Measurements from ENCODE around the gene MYO1E. TPM values are rescaled to one million over a fixed set of nuclear protein-coding genes. Genes with fewer than 3 reads are reported as not detected.
"Not testable (repeated sequence)": the region's sequence is repeated elsewhere in the genome, so short reads cannot be mapped to it uniquely, and the experiment has no call there.

The MYO1E gene
- total RNA-seq, 1 donor from 2014 or later = 71.3 TPM

GRCh38 chr15:59140422-59141226 is 232.0 kb downstream of the MYO1E start:
- H3K36me3 Mint-ChIP-seq (ENCODE audit: low read depth) = peaks cover 61% of the 10 kb centered on the region
- H3K27ac Mint-ChIP-seq = peak overlapping the region; percentile 16
- intact Hi-C loops (cut with micrococcal nuclease) = no loop called here
- DNase-seq (ENCODE audit: low spot score) = no peak
- no peaks in the 10 kb centered on the region for H3K27me3 Mint-ChIP-seq (ENCODE audit: low read depth)
- H3K9me3 Mint-ChIP-seq = no peaks in the 10 kb centered on the region
- no peak overlapping the region for H3K4me3 Mint-ChIP-seq (ENCODE audit: low read depth)
- H3K4me1 Mint-ChIP-seq (ENCODE audit: low read depth) = peaks cover 26% of the 10 kb centered on the region

GRCh38 chr15:59138243-59138642 is 234.4 kb downstream of the MYO1E start:
- Mint-ChIP-seq H3K4me3 (ENCODE audit: low read depth) (no peak overlapping the region), H3K27me3 (ENCODE audit: low read depth) (no peaks in the 10 kb centered on the region), H3K36me3 (ENCODE audit: low read depth) (peaks cover 69% of the 10 kb centered on the region), H3K27ac (peak overlapping the region; percentile 75), H3K4me1 (ENCODE audit: low read depth) (peaks cover 26% of the 10 kb centered on the region), H3K9me3 (no peaks in the 10 kb centered on the region)
- intact Hi-C loops (cut with micrococcal nuclease) = loop anchor here (10.0 kb wide), 1 partner anchor 153 kb away; the partner anchor contains the start of gene RNF111
- DNase-seq (ENCODE audit: low spot score) = peak; percentile 48

- H3K9me3 Mint-ChIP-seq = no peaks in the 10 kb centered on the region
- H3K4me3 Mint-ChIP-seq (ENCODE audit: low read depth) = no peak overlapping the region
- H3K27ac Mint-ChIP-seq = peak overlapping the region; percentile 75
- intact Hi-C loops (cut with micrococcal nuclease) = loop anchor here (10.0 kb wide), 1 partner anchor 153 kb away; the partner anchor contains the start of gene RNF111
- DNase-seq (ENCODE audit: low spot score) = no peak
- H3K4me1 Mint-ChIP-seq (ENCODE audit: low read depth) = peaks cover 26% of the 10 kb centered on the region
- no peaks in the 10 kb centered on the region for H3K27me3 Mint-ChIP-seq (ENCODE audit: low read depth)
- H3K36me3 Mint-ChIP-seq (ENCODE audit: low read depth) = peaks cover 70% of the 10 kb centered on the region
These were observed 235.1 kb downstream of the MYO1E start for GRCh38 chr15:59137566-59137965.

- H3K9me3 Mint-ChIP-seq = peaks cover 14% of the 10 kb centered on the region
- H3K36me3 Mint-ChIP-seq (ENCODE audit: low read depth) = peaks cover 79% of the 10 kb centered on the region
- no peak overlapping the region for H3K4me3 Mint-ChIP-seq (ENCODE audit: low read depth)
- DNase-seq (ENCODE audit: low spot score) = no peak
- H3K27me3 Mint-ChIP-seq (ENCODE audit: low read depth) = no peaks in the 10 kb centered on the region
- peaks cover 17% of the 10 kb centered on the region for H3K4me1 Mint-ChIP-seq (ENCODE audit: low read depth)
- intact Hi-C loops (cut with micrococcal nuclease) = loop anchor here (10.0 kb wide), 1 partner anchor 149 kb away; the partner anchor contains the start of gene RNF111
- no peak overlapping the region for H3K27ac Mint-ChIP-seq
These were observed 238.7 kb downstream of the MYO1E start for GRCh38 chr15:59133929-59134427.

GRCh38 chr15:59131969-59132562 is 240.6 kb downstream of the MYO1E start:
- intact Hi-C loops (cut with micrococcal nuclease) = loop anchor here (10.0 kb wide), 1 partner anchor 147 kb away; the partner anchor contains the start of gene RNF111
- Mint-ChIP-seq H3K4me3 (ENCODE audit: low read depth) (no peak overlapping the region), H3K36me3 (ENCODE audit: low read depth) (peaks cover 79% of the 10 kb centered on the region), H3K9me3 (peaks cover 29% of the 10 kb centered on the region), H3K27me3 (ENCODE audit: low read depth) (no peaks in the 10 kb centered on the region), H3K4me1 (ENCODE audit: low read depth) (peaks cover 11% of the 10 kb centered on the region), H3K27ac (no peak overlapping the region)
- no peak for DNase-seq (ENCODE audit: low spot score)

- H3K27me3 Mint-ChIP-seq (ENCODE audit: low read depth) = no peaks in the 10 kb centered on the region
- peaks cover 10% of the 10 kb centered on the region for H3K4me1 Mint-ChIP-seq (ENCODE audit: low read depth)
- H3K27ac Mint-ChIP-seq = no peak overlapping the region
- peaks cover 79% of the 10 kb centered on the region for H3K36me3 Mint-ChIP-seq (ENCODE audit: low read depth)
- peaks cover 30% of the 10 kb centered on the region for H3K9me3 Mint-ChIP-seq
- intact Hi-C loops (cut with micrococcal nuclease) = loop anchor here (10.0 kb wide), 1 partner anchor 147 kb away; the partner anchor contains the start of gene RNF111
- DNase-seq (ENCODE audit: low spot score) = no peak
- H3K4me3 Mint-ChIP-seq (ENCODE audit: low read depth) = no peak overlapping the region
These were observed 241.2 kb downstream of the MYO1E start for GRCh38 chr15:59131456-59131855.

- H3K27me3 Mint-ChIP-seq (ENCODE audit: low read depth); DNase-seq (ENCODE audit: low spot score); intact Hi-C loops (cut with micrococcal nuclease); H3K4me3 Mint-ChIP-seq (ENCODE audit: low read depth): not testable (repeated sequence)
- peak overlapping the region; percentile 20 for H3K27ac Mint-ChIP-seq
- H3K4me1 Mint-ChIP-seq (ENCODE audit: low read depth) = peaks cover 10% of the 10 kb centered on the region
- peaks cover 92% of the 10 kb centered on the region for H3K36me3 Mint-ChIP-seq (ENCODE audit: low read depth)
- H3K9me3 Mint-ChIP-seq = peaks cover 30% of the 10 kb centered on the region
These were observed 245.4 kb downstream of the MYO1E start for GRCh38 chr15:59127255-59127654.

GRCh38 chr15:59125683-59126082 is 247.0 kb downstream of the MYO1E start:
- H3K9me3 Mint-ChIP-seq = peaks cover 30% of the 10 kb centered on the region
- H3K36me3 Mint-ChIP-seq (ENCODE audit: low read depth) = peaks cover 90% of the 10 kb centered on the region
- intact Hi-C loops (cut with micrococcal nuclease); H3K4me3 Mint-ChIP-seq (ENCODE audit: low read depth); DNase-seq (ENCODE audit: low spot score); H3K27ac Mint-ChIP-seq; H3K27me3 Mint-ChIP-seq (ENCODE audit: low read depth): not testable (repeated sequence)
- H3K4me1 Mint-ChIP-seq (ENCODE audit: low read depth) = peaks cover 10% of the 10 kb centered on the region

- Mint-ChIP-seq H3K27ac (peak overlapping the region; percentile 36), H3K36me3 (ENCODE audit: low read depth) (peaks cover 85% of the 10 kb centered on the region), H3K4me1 (ENCODE audit: low read depth) (peaks cover 10% of the 10 kb centered on the region), H3K4me3 (ENCODE audit: low read depth) (no peak overlapping the region), H3K27me3 (ENCODE audit: low read depth) (no peaks in the 10 kb centered on the region), H3K9me3 (peaks cover 19% of the 10 kb centered on the region)
- intact Hi-C loops (cut with micrococcal nuclease) = no loop called here
- DNase-seq (ENCODE audit: low spot score) = no peak
These were observed 248.4 kb downstream of the MYO1E start for GRCh38 chr15:59124261-59124660.

GRCh38 chr15:59120937-59121336 is 251.7 kb downstream of the MYO1E start:
- no peak overlapping the region for H3K4me3 Mint-ChIP-seq (ENCODE audit: low read depth)
- H3K27me3 Mint-ChIP-seq (ENCODE audit: low read depth) = no peaks in the 10 kb centered on the region
- H3K36me3 Mint-ChIP-seq (ENCODE audit: low read depth) = peaks cover 80% of the 10 kb centered on the region
- no peaks in the 10 kb centered on the region for H3K9me3 Mint-ChIP-seq
- no peaks in the 10 kb centered on the region for H3K4me1 Mint-ChIP-seq (ENCODE audit: low read depth)
- DNase-seq (ENCODE audit: low spot score) = no peak
- intact Hi-C loops (cut with micrococcal nuclease) = no loop called here
- H3K27ac Mint-ChIP-seq = no peak overlapping the region

GRCh38 chr15:59119625-59120024 is 253.0 kb downstream of the MYO1E start:
- Mint-ChIP-seq H3K4me3 (ENCODE audit: low read depth) (no peak overlapping the region), H3K27me3 (ENCODE audit: low read depth) (no peaks in the 10 kb centered on the region), H3K9me3 (no peaks in the 10 kb centered on the region), H3K36me3 (ENCODE audit: low read depth) (peaks cover 79% of the 10 kb centered on the region), H3K4me1 (ENCODE audit: low read depth) (no peaks in the 10 kb centered on the region), H3K27ac (no peak overlapping the region)
- DNase-seq (ENCODE audit: low spot score) = no peak
- intact Hi-C loops (cut with micrococcal nuclease) = no loop called here

GRCh38 chr15:59116771-59117170 is 255.9 kb downstream of the MYO1E start:
- Mint-ChIP-seq H3K27me3 (ENCODE audit: low read depth) (no peaks in the 10 kb centered on the region), H3K4me1 (ENCODE audit: low read depth) (peaks cover 1% of the 10 kb centered on the region), H3K4me3 (ENCODE audit: low read depth) (no peak overlapping the region), H3K9me3 (no peaks in the 10 kb centered on the region), H3K36me3 (ENCODE audit: low read depth) (peaks cover 76% of the 10 kb centered on the region), H3K27ac (no peak overlapping the region)
- intact Hi-C loops (cut with micrococcal nuclease) = no loop called here
- no peak for DNase-seq (ENCODE audit: low spot score)

GRCh38 chr15:59116141-59116540 is 256.5 kb downstream of the MYO1E start:
- DNase-seq (ENCODE audit: low spot score) = no peak
- Mint-ChIP-seq H3K9me3 (no peaks in the 10 kb centered on the region), H3K4me1 (ENCODE audit: low read depth) (peaks cover 2% of the 10 kb centered on the region), H3K27ac (no peak overlapping the region), H3K36me3 (ENCODE audit: low read depth) (peaks cover 79% of the 10 kb centered on the region), H3K27me3 (ENCODE audit: low read depth) (no peaks in the 10 kb centered on the region), H3K4me3 (ENCODE audit: low read depth) (no peak overlapping the region)
- intact Hi-C loops (cut with micrococcal nuclease) = no loop called here

Data from activated T-helper 2 cell treated with anti-CD3 and anti-CD28 coated beads, Interferon-gamma antibody, Interleukin-2, Interleukin-4, amounts not matched to agents 10 μg/mL and 5 μg/mL and 100 μg/mL, durations not matched to agents 14 hours and 24 hours and 36 hours (primary cell).